ENCODE data around the gene DGKH. TPM values are rescaled to one million over a fixed set of nuclear protein-coding genes. Genes with fewer than 3 reads are reported as not detected.

The DGKH gene
- total and polyA plus RNA-seq, 2 experiments from 2014 or later = 3.6 to 7.2 TPM

GRCh38 chr13:42216422-42216735 is 167.9 kb downstream of the DGKH start:
- Histone ChIP-seq H3K4me1 (ENCODE audit: insufficient read depth) (no peaks in the 10 kb centered on the region), H3K36me3 (replicated peaks; ENCODE audit: insufficient read depth, low read depth) (no peaks in the 10 kb centered on the region), H3K27ac (no peak overlapping the region), H3K79me2 (no peaks in the 10 kb centered on the region), H3K27me3 (no peaks in the 10 kb centered on the region), H3K4me2 (no peak overlapping the region), H4K20me1 (ENCODE audit: insufficient read depth, poor library complexity, severe bottlenecking) (no peaks in the 10 kb centered on the region), H3K4me3 (no peak overlapping the region), H3K9me2 (replicated peaks; ENCODE audit: insufficient read depth) (no peaks in the 10 kb centered on the region), H3K9me3 (ENCODE audit: low read depth) (no peaks in the 10 kb centered on the region), H2AFZ (no peak overlapping the region)
- 78% methylated on average over 1 of the region's 1 CpG for WGBS (ENCODE audit: low lambda C conversion rate, missing lambda C conversion rate)
- no peak for DNase-seq (ENCODE audit: low spot score)
- TF ChIP-seq EZH2phosphoT487 (IDR thresholded peaks at IDR 0.05; ENCODE audit: low read depth, severe bottlenecking, unreplicated experiment) (no peak), CTCF (IDR thresholded peaks at IDR 0.05; ENCODE audit: poor library complexity) (no peak), EZH2 (IDR thresholded peaks at IDR 0.05; ENCODE audit: borderline replicate concordance) (no peak)

GRCh38 chr13:42218576-42218975 is 170.1 kb downstream of the DGKH start:
- H3K9me2 ChIP-seq (replicated peaks; ENCODE audit: insufficient read depth) = no peaks in the 10 kb centered on the region
- H3K9me3 ChIP-seq (ENCODE audit: low read depth) = no peaks in the 10 kb centered on the region
- H3K4me3 ChIP-seq = no peak overlapping the region
- no peaks in the 10 kb centered on the region for H3K79me2 ChIP-seq
- H2AFZ ChIP-seq = no peak overlapping the region
- no peak for DNase-seq (ENCODE audit: low spot score)
- H3K27me3 ChIP-seq = no peaks in the 10 kb centered on the region
- H3K4me1 ChIP-seq (ENCODE audit: insufficient read depth) = no peaks in the 10 kb centered on the region
- H3K36me3 ChIP-seq (replicated peaks; ENCODE audit: insufficient read depth, low read depth) = no peaks in the 10 kb centered on the region
- H3K4me2 ChIP-seq = no peak overlapping the region
- H4K20me1 ChIP-seq (ENCODE audit: insufficient read depth, poor library complexity, severe bottlenecking) = no peaks in the 10 kb centered on the region
- H3K27ac ChIP-seq = no peak overlapping the region
- 97% methylated on average over 3 of the region's 3 CpGs for WGBS (ENCODE audit: low lambda C conversion rate, missing lambda C conversion rate)
- TF ChIP-seq CTCF (IDR thresholded peaks at IDR 0.05; ENCODE audit: poor library complexity) (no peak), EZH2 (IDR thresholded peaks at IDR 0.05; ENCODE audit: borderline replicate concordance) (no peak), EZH2phosphoT487 (IDR thresholded peaks at IDR 0.05; ENCODE audit: low read depth, severe bottlenecking, unreplicated experiment) (no peak)

GRCh38 chr13:42219051-42219450 is 170.6 kb downstream of the DGKH start:
- H3K4me2 ChIP-seq = no peak overlapping the region
- no peaks in the 10 kb centered on the region for H4K20me1 ChIP-seq (ENCODE audit: insufficient read depth, poor library complexity, severe bottlenecking)
- TF ChIP-seq EZH2phosphoT487 (IDR thresholded peaks at IDR 0.05; ENCODE audit: low read depth, severe bottlenecking, unreplicated experiment) (no peak), CTCF (IDR thresholded peaks at IDR 0.05; ENCODE audit: poor library complexity) (no peak), EZH2 (IDR thresholded peaks at IDR 0.05; ENCODE audit: borderline replicate concordance) (no peak)
- no peaks in the 10 kb centered on the region for H3K9me2 ChIP-seq (replicated peaks; ENCODE audit: insufficient read depth)
- no peaks in the 10 kb centered on the region for H3K9me3 ChIP-seq (ENCODE audit: low read depth)
- H3K4me3 ChIP-seq = no peak overlapping the region
- H2AFZ ChIP-seq = no peak overlapping the region
- 95% methylated on average over 3 of the region's 3 CpGs for WGBS (ENCODE audit: low lambda C conversion rate, missing lambda C conversion rate)
- no peak overlapping the region for H3K27ac ChIP-seq
- DNase-seq (ENCODE audit: low spot score) = no peak
- H3K36me3 ChIP-seq (replicated peaks; ENCODE audit: insufficient read depth, low read depth) = no peaks in the 10 kb centered on the region
- H3K79me2 ChIP-seq = no peaks in the 10 kb centered on the region
- no peaks in the 10 kb centered on the region for H3K27me3 ChIP-seq
- no peaks in the 10 kb centered on the region for H3K4me1 ChIP-seq (ENCODE audit: insufficient read depth)

- H3K36me3 ChIP-seq (replicated peaks; ENCODE audit: insufficient read depth, low read depth) = no peaks in the 10 kb centered on the region
- H3K27me3 ChIP-seq = no peaks in the 10 kb centered on the region
- 100% methylated on average over 1 of the region's 1 CpG for WGBS (ENCODE audit: low lambda C conversion rate, missing lambda C conversion rate)
- H2AFZ ChIP-seq = no peak overlapping the region
- H3K79me2 ChIP-seq = no peaks in the 10 kb centered on the region
- no peak for DNase-seq (ENCODE audit: low spot score)
- TF ChIP-seq CTCF (IDR thresholded peaks at IDR 0.05; ENCODE audit: poor library complexity) (no peak), EZH2phosphoT487 (IDR thresholded peaks at IDR 0.05; ENCODE audit: low read depth, severe bottlenecking, unreplicated experiment) (no peak), EZH2 (IDR thresholded peaks at IDR 0.05; ENCODE audit: borderline replicate concordance) (no peak)
- no peak overlapping the region for H3K4me2 ChIP-seq
- H4K20me1 ChIP-seq (ENCODE audit: insufficient read depth, poor library complexity, severe bottlenecking) = no peaks in the 10 kb centered on the region
- H3K4me3 ChIP-seq = no peak overlapping the region
- no peaks in the 10 kb centered on the region for H3K4me1 ChIP-seq (ENCODE audit: insufficient read depth)
- no peaks in the 10 kb centered on the region for H3K9me2 ChIP-seq (replicated peaks; ENCODE audit: insufficient read depth)
- no peak overlapping the region for H3K27ac ChIP-seq
- no peaks in the 10 kb centered on the region for H3K9me3 ChIP-seq (ENCODE audit: low read depth)
Observed at GRCh38 chr13:42219876-42220275, 171.4 kb downstream of the DGKH start.
